ENCODE data around the gene WDR87. TPM values are rescaled to one million over a fixed set of nuclear protein-coding genes. Genes with fewer than 3 reads are reported as not detected.

Gene WDR87
- total RNA-seq, 1 donor from 2014 or later = not detected

- peaks cover 21% of the 10 kb centered on the region for H3K4me1 Mint-ChIP-seq (ENCODE audit: low read depth, unreplicated experiment)
- TF ChIP-seq CTCF (IDR thresholded peaks at IDR 0.05; ENCODE audit: partially characterized antibody, unreplicated experiment) = no peak
- no peak overlapping the region for H3K27ac Mint-ChIP-seq (ENCODE audit: unreplicated experiment)
- H3K27me3 Mint-ChIP-seq (ENCODE audit: unreplicated experiment) = peaks cover 4% of the 10 kb centered on the region
- H3K36me3 Mint-ChIP-seq (ENCODE audit: unreplicated experiment) = peaks cover 5% of the 10 kb centered on the region
- H3K4me3 Mint-ChIP-seq (ENCODE audit: unreplicated experiment) = no peak overlapping the region
- H3K9me3 Mint-ChIP-seq (ENCODE audit: unreplicated experiment) = no peaks in the 10 kb centered on the region
- no peak for DNase-seq
Observed at GRCh38 chr19:37946132-37946531, 39.7 kb upstream of the WDR87 start.

GRCh38 chr19:37943480-37943879, 37.1 kb upstream of the WDR87 start:
- TF ChIP-seq CTCF (IDR thresholded peaks at IDR 0.05; ENCODE audit: partially characterized antibody, unreplicated experiment) = no peak
- peaks cover 4% of the 10 kb centered on the region for H3K9me3 Mint-ChIP-seq (ENCODE audit: unreplicated experiment)
- no peak for DNase-seq
- H3K27ac Mint-ChIP-seq (ENCODE audit: unreplicated experiment) = no peak overlapping the region
- H3K4me1 Mint-ChIP-seq (ENCODE audit: low read depth, unreplicated experiment) = peaks cover 28% of the 10 kb centered on the region
- no peak overlapping the region for H3K4me3 Mint-ChIP-seq (ENCODE audit: unreplicated experiment)
- H3K36me3 Mint-ChIP-seq (ENCODE audit: unreplicated experiment) = peaks cover 5% of the 10 kb centered on the region
- H3K27me3 Mint-ChIP-seq (ENCODE audit: unreplicated experiment) = peaks cover 2% of the 10 kb centered on the region

- Mint-ChIP-seq H3K4me1 (ENCODE audit: low read depth, unreplicated experiment) (peaks cover 25% of the 10 kb centered on the region), H3K27ac (ENCODE audit: unreplicated experiment) (no peak overlapping the region), H3K36me3 (ENCODE audit: unreplicated experiment) (peaks cover 5% of the 10 kb centered on the region), H3K4me3 (ENCODE audit: unreplicated experiment) (no peak overlapping the region), H3K27me3 (ENCODE audit: unreplicated experiment) (peaks cover 4% of the 10 kb centered on the region), H3K9me3 (ENCODE audit: unreplicated experiment) (peaks cover 4% of the 10 kb centered on the region)
- TF ChIP-seq CTCF (IDR thresholded peaks at IDR 0.05; ENCODE audit: partially characterized antibody, unreplicated experiment) = no peak
- no peak for DNase-seq
Observed at GRCh38 chr19:37942516-37942902, 36.1 kb upstream of the WDR87 start.

GRCh38 chr19:37941782-37942515, 35.6 kb upstream of the WDR87 start:
- no peak overlapping the region for H3K4me3 Mint-ChIP-seq (ENCODE audit: unreplicated experiment)
- peaks cover 6% of the 10 kb centered on the region for H3K36me3 Mint-ChIP-seq (ENCODE audit: unreplicated experiment)
- H3K9me3 Mint-ChIP-seq (ENCODE audit: unreplicated experiment) = peaks cover 4% of the 10 kb centered on the region
- H3K27ac Mint-ChIP-seq (ENCODE audit: unreplicated experiment) = peak overlapping the region; percentile 43
- peaks cover 4% of the 10 kb centered on the region for H3K27me3 Mint-ChIP-seq (ENCODE audit: unreplicated experiment)
- TF ChIP-seq CTCF (IDR thresholded peaks at IDR 0.05; ENCODE audit: partially characterized antibody, unreplicated experiment) = no peak
- no peak for DNase-seq
- H3K4me1 Mint-ChIP-seq (ENCODE audit: low read depth, unreplicated experiment) = peaks cover 25% of the 10 kb centered on the region

- H3K4me1 Mint-ChIP-seq (ENCODE audit: low read depth, unreplicated experiment) = peaks cover 41% of the 10 kb centered on the region
Observed at GRCh38 chr19:37938353-37938752, 32.0 kb upstream of the WDR87 start.

More at GRCh38 chr19:37938353-37938752, 32.0 kb upstream of the WDR87 start:
- Mint-ChIP-seq H3K9me3 (ENCODE audit: unreplicated experiment) (peaks cover 19% of the 10 kb centered on the region), H3K4me3 (ENCODE audit: unreplicated experiment) (no peak overlapping the region), H3K27ac (ENCODE audit: unreplicated experiment) (no peak overlapping the region), H3K36me3 (ENCODE audit: unreplicated experiment) (peaks cover 28% of the 10 kb centered on the region), H3K27me3 (ENCODE audit: unreplicated experiment) (peaks cover 11% of the 10 kb centered on the region)
- no peak for DNase-seq
- TF ChIP-seq CTCF (IDR thresholded peaks at IDR 0.05; ENCODE audit: partially characterized antibody, unreplicated experiment) = no peak
